ENCODE results near the gene IFNAR2. TPM values are rescaled to one million over a fixed set of nuclear protein-coding genes. Genes with fewer than 3 reads are reported as not detected.
A peak's percentile ranks its signal among the peaks of the same experiment; 100 is the strongest.
"Not testable (repeated sequence)": the region's sequence is repeated elsewhere in the genome, so short reads cannot be mapped to it uniquely, and the experiment has no call there.

IFNAR2 gene
- total RNA-seq, 4 donors from 2014 or later = 5.3 to 14.6 (median 10.4) TPM

- Histone ChIP-seq H3K36me3 (no peaks in the 10 kb centered on the region), H3K9me3 (peaks cover 0 to 9% (median 3%) of the 10 kb centered on the region in 4 donors), H3K27me3 (peaks cover 0 to 5% (median 0%) of the 10 kb centered on the region in 4 donors), H3K4me1 (no peaks in the 10 kb centered on the region), H3K27ac (replicated peaks in 1 of 4) (no peak overlapping the region), H3K4me3 (no peak overlapping the region)
- intact Hi-C loops (cut with DNase I) = no loop called here
- WGBS = 91% methylated on average over 3 of the region's 3 CpGs
- no peak for DNase-seq (ENCODE audit: extremely low spot score)
- TF ChIP-seq POLR2AphosphoS5 (IDR thresholded peaks at IDR 0.05) (no peak), CTCF (IDR thresholded peaks at IDR 0.05) (no peak), POLR2A (IDR thresholded peaks at IDR 0.05; ENCODE audit: low read depth) (no peak), EP300 (IDR thresholded peaks at IDR 0.05) (no peak)
Measured at GRCh38 chr21:33219954-33220353, 9.8 kb upstream of the IFNAR2 start.

- intact Hi-C loops (cut with DNase I) = loop anchor here (5.0 kb wide), 1 partner anchor 42 kb away; the partner anchor contains the start of gene IL10RB
- H3K27me3 ChIP-seq; H3K27ac ChIP-seq (replicated peaks in 1 of 4); H3K9me3 ChIP-seq; H3K36me3 ChIP-seq; H3K4me3 ChIP-seq; H3K4me1 ChIP-seq: not testable (repeated sequence)
- peak; percentile 29 for DNase-seq (ENCODE audit: extremely low spot score)
- 87% methylated on average over 3 of the region's 3 CpGs for WGBS
Measured at GRCh38 chr21:33225376-33225775, 4.4 kb upstream of the IFNAR2 start.

- 46% methylated on average over 3 of the region's 3 CpGs for WGBS
Measured at GRCh38 chr21:33228455-33228854, 1.3 kb upstream of the IFNAR2 start.

GRCh38 chr21:33229099-33229783 is 497 bp upstream of the IFNAR2 start:
- peak overlapping the region; percentile 96 to 99 (median 98) for H3K4me3 ChIP-seq
- H3K9me3 ChIP-seq = no peaks in the 10 kb centered on the region
- TF ChIP-seq POLR2AphosphoS5 (IDR thresholded peaks at IDR 0.05) (no peak), CTCF (IDR thresholded peaks at IDR 0.05) (no peak), EP300 (IDR thresholded peaks at IDR 0.05) (no peak), POLR2A (IDR thresholded peaks at IDR 0.05; ENCODE audit: low read depth) (no peak)
- H3K36me3 ChIP-seq = no peaks in the 10 kb centered on the region
- no peaks in the 10 kb centered on the region for H3K27me3 ChIP-seq
- peaks cover 16 to 26% (median 20%) of the 10 kb centered on the region in 4 donors for H3K4me1 ChIP-seq
- intact Hi-C loops (cut with DNase I) = loop anchor here (5.0 kb wide), 1 partner anchor 38 kb away; the partner anchor contains the start of gene IL10RB
- no peak for DNase-seq (ENCODE audit: extremely low spot score)
- 35% methylated on average over 18 of the region's 18 CpGs for WGBS
- H3K27ac ChIP-seq (replicated peaks in 1 of 4) = peak overlapping the region; percentile 94 to 99 (median 97)

More at GRCh38 chr21:33228455-33228854, 1.3 kb upstream of the IFNAR2 start:
- intact Hi-C loops (cut with DNase I) = loop anchor here (5.0 kb wide), 1 partner anchor 39 kb away; the partner anchor contains the start of gene IL10RB
- Histone ChIP-seq H3K9me3 (no peaks in the 10 kb centered on the region), H3K4me3 (no peak overlapping the region), H3K36me3 (no peaks in the 10 kb centered on the region), H3K27ac (replicated peaks in 1 of 4) (no peak overlapping the region), H3K27me3 (no peaks in the 10 kb centered on the region), H3K4me1 (peaks cover 15 to 26% (median 20%) of the 10 kb centered on the region in 4 donors)
- no peak for DNase-seq (ENCODE audit: extremely low spot score)
- TF ChIP-seq EP300 (IDR thresholded peaks at IDR 0.05) (no peak), POLR2A (IDR thresholded peaks at IDR 0.05; ENCODE audit: low read depth) (no peak), CTCF (IDR thresholded peaks at IDR 0.05) (no peak)

- Histone ChIP-seq H3K27me3 (no peaks in the 10 kb centered on the region), H3K27ac (replicated peaks in 1 of 4) (peak overlapping the region; percentile 94 to 99 (median 97)), H3K4me1 (peaks cover 18 to 29% (median 21%) of the 10 kb centered on the region in 4 donors), H3K4me3 (peak overlapping the region; percentile 96 to 99 (median 98)), H3K9me3 (no peaks in the 10 kb centered on the region), H3K36me3 (no peaks in the 10 kb centered on the region)
- WGBS = 4% methylated on average over 20 of the region's 30 CpGs
- intact Hi-C loops (cut with DNase I) = no loop called here
- TF ChIP-seq EP300 (IDR thresholded peaks at IDR 0.05) (no peak), CTCF (IDR thresholded peaks at IDR 0.05) (peak in 1 of 3 experiments; percentile 6)
- no peak for DNase-seq (ENCODE audit: extremely low spot score)
Measured at GRCh38 chr21:33230545-33231324, 997 bp downstream of the IFNAR2 start.
